Common myeloid progenitor, CD34-positive (primary cell): ENCODE results near the gene MANSC4.
A peak's percentile ranks its signal among the peaks of the same experiment; 100 is the strongest.

Source experiments
- CTCF ChIA-PET: fragments of 350-600 bp; sonication (Branson Sonifier 250); formaldehyde crosslinking; loops from one replicate; lab custom pipeline; 2021; ENCODE audit warnings: antibody characterized with exemption; lab: Charles Lee
- POLR2A ChIA-PET: fragments of 350-600 bp; sonication (Branson Sonifier 250); formaldehyde crosslinking; loops from one replicate; lab custom pipeline; 2021; ENCODE audit warnings: antibody characterized with exemption; lab: Charles Lee
- DNase-seq, 3 donors: peaks; one replicate each; pipeline versions ENCODE4 v3.0.0 to v3.0.0-alpha.2; 2013
- H3K27ac ChIP-seq, 2 experiments: 1 replicate in 1 of 2; 2 replicates in 1 of 2; pipeline ENCODE4 v1.7.0; 2013; ENCODE audit warnings: inconsistent platforms in 2 of 2, low read length in 2 of 2, mild to moderate bottlenecking in 2 of 2, low read depth in 1 of 2, moderate library complexity in 1 of 2; ENCODE audit not compliant: severe bottlenecking in 2 of 2, insufficient read depth in 1 of 2, poor library complexity in 1 of 2
- H3K27me3 ChIP-seq, 5 experiments: replicated peaks in 2 of 5; 1 replicate in 3 of 5; 2 replicates in 2 of 5; pipeline versions ENCODE4 v1.6.1 to v1.7.0; 2013; ENCODE audit warnings: low read length in 4 of 5, mild to moderate bottlenecking in 2 of 5, moderate library complexity in 2 of 5, inconsistent platforms in 1 of 5; ENCODE audit not compliant: insufficient read depth in 5 of 5, control insufficient read depth in 4 of 5
- H3K36me3 ChIP-seq, 4 experiments: 1 replicate in 2 of 4; 2 replicates in 2 of 4; pipeline versions ENCODE4 v1.6.1 to v1.7.0; 2013; ENCODE audit warnings: low read length in 3 of 4, control low read depth in 1 of 4, mild to moderate bottlenecking in 1 of 4; ENCODE audit not compliant: control insufficient read depth in 4 of 4, insufficient read depth in 4 of 4
- H3K4me1 ChIP-seq, 4 experiments: 1 replicate in 3 of 4; 2 replicates in 1 of 4; pipeline versions ENCODE4 v1.6.1 to v1.7.1; 2013; ENCODE audit warnings: low read length in 3 of 4, mild to moderate bottlenecking in 3 of 4, control low read depth in 1 of 4, inconsistent platforms in 1 of 4, moderate library complexity in 1 of 4; ENCODE audit not compliant: control insufficient read depth in 4 of 4, insufficient read depth in 4 of 4; ENCODE audit errors: control extremely low read depth in 1 of 4
- H3K4me3 ChIP-seq, 7 experiments: 1 replicate in 4 of 7; 2 replicates in 3 of 7; pipeline versions ENCODE4 v1.5.1 to v1.7.0; 2013; ENCODE audit warnings: mild to moderate bottlenecking in 7 of 7, low read length in 6 of 7, moderate library complexity in 6 of 7, inconsistent platforms in 2 of 7, low read depth in 2 of 7, control low read depth in 1 of 7; ENCODE audit not compliant: insufficient read depth in 4 of 7, control insufficient read depth in 1 of 7; ENCODE audit errors: extremely low read depth in 1 of 7
- H3K9me3 ChIP-seq, 5 experiments: 1 replicate in 4 of 5; 2 replicates in 1 of 5; pipeline versions ENCODE4 v1.6.1 to v1.7.1; 2013; ENCODE audit warnings: low read length in 4 of 5, mild to moderate bottlenecking in 2 of 5, inconsistent platforms in 1 of 5, low read depth in 1 of 5, moderate library complexity in 1 of 5; ENCODE audit not compliant: control insufficient read depth in 4 of 5, insufficient read depth in 2 of 5; ENCODE audit errors: control extremely low read depth in 1 of 5
- WGBS: methylation state at CpG from one replicate; pipeline ENCODE4 v1.1.5; 2013; ENCODE audit not compliant: insufficient coverage; 5-methylcytosine and 5-hydroxymethylcytosine counted together

Gene MANSC4

DNA sequence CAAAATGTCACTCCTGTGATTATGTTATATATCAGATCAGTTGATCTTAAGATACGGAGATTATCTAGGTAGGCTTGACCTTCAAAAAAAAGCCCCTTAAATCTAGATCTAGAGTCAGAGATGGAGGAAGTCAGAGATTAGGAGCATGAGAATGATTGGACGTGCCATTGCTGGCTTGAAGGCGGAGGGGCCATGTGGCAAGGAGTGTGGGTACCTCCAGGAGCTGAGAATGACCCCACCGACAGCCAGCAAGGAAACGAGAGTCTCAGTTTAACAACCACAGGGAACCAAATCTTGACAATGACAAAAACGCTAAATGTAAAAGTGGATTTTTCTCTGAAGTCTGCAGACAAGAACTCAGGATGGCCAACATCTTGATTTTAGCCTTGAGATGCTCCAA lies 32.5 kb upstream of the MANSC4 start:
- Histone ChIP-seq H3K4me3 (no peak overlapping the region), H3K27ac (no peak overlapping the region), H3K27me3 (no peaks in the 10 kb centered on the region), H3K9me3 (no peaks in the 10 kb centered on the region), H3K36me3 (no peaks in the 10 kb centered on the region), H3K4me1 (peaks cover 0 to 3% (median 2%) of the 10 kb centered on the region in 4 experiments)
- DNase-seq: no peak
- CTCF ChIA-PET: interaction anchor here (2.8 kb wide), 1 partner anchor 9 kb away, joined by 9 read pairs; no protein-coding TSS in a partner anchor
- POLR2A ChIA-PET: no interaction called here
- WGBS: 80% methylated on average over 5 of the region's 6 CpGs

DNA sequence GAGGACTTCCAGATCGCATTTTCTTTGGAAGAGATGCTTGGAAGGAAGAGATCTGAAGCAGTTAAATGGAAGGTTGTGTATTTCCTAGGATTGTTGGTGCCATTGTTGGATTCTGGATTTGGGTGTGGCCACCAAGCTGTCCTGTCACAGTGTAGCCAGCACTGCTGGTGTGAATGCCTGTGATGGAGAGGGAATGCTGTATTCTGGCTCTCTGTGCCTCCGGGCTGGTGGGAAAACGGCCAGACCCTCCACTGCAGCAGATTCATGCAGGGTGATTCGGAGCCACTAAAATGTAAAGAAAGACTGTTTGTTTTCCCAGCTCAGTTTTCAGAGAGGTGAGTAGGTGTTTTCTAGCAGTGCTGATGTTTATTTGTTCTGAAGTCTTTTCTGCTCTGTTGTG lies 30.7 kb upstream of the MANSC4 start:
- Histone ChIP-seq H3K36me3 (no peaks in the 10 kb centered on the region), H3K27ac (no peak overlapping the region), H3K4me3 (no peak overlapping the region), H3K4me1 (peaks cover 3 to 12% (median 9%) of the 10 kb centered on the region in 4 experiments), H3K9me3 (no peaks in the 10 kb centered on the region), H3K27me3 (no peaks in the 10 kb centered on the region)
- ChIA-PET POLR2A (no interaction called here), CTCF (interaction anchor here (0.8 to 2.8 kb wide), 2 partner anchors 11 to 88 kb away, joined by 4 to 9 read pairs; no protein-coding TSS in a partner anchor)
- no peak for DNase-seq
- WGBS: 94% methylated on average over 3 of the region's 4 CpGs

DNA sequence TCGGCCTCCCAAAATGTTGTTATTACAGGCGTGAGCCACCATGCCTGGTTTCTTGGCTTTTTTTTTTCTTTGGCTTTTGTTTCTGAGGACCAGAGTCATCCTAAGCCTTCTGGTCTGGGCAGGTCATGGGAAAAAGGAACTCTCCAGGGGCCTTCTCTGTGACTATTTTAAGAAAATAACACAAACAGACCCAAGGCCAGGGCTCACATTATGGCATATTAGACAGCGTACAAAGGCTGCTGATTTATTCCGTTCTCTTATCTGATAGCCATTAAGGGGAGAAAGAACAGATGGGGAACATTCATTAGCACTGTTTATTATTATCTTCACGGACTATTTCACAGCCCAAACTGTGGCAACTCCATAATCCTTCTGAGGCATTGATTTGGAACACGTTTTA lies 28.8 kb upstream of the MANSC4 start:
- Histone ChIP-seq H3K36me3 (no peaks in the 10 kb centered on the region), H3K4me3 (no peak overlapping the region), H3K27me3 (no peaks in the 10 kb centered on the region), H3K9me3 (no peaks in the 10 kb centered on the region), H3K27ac (no peak overlapping the region), H3K4me1 (peaks cover 5 to 17% (median 11%) of the 10 kb centered on the region in 4 experiments)
- ChIA-PET CTCF (no interaction called here), POLR2A (no interaction called here)
- 87% methylated on average over 3 of the region's 6 CpGs for WGBS
- no peak for DNase-seq

DNA sequence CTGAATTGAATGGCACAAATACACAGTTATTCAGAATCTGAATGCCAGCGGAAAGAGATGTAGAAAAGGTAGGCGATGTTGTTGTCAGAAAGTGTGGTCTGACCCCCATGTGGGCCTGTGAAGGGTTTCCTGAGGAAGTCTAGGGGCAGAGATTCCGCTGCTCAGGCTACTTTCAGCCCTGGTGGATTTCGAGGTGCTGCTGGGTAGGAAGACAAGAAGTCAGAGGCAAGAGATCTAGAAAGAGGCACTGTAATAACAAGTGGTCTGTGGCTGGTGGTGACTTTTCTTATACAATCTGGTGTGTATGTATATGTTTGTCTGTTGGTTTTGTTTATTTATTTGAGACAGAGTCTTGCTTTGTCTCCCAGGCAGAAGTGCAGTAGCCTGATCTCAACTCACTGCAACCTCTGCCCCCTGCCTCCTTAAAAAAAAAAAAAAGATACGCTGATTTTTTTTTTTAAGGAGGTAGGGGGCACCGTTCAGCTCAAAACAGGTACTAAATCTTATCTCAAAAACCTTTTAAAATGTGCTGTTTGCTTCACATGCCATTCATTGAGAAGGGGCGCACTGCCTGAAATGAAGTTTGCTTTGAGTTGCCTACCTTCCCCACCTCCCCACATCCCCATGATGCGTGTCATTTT lies 27.1 kb upstream of the MANSC4 start:
- peak; percentile 8 to 56 (median 53) for DNase-seq
- Histone ChIP-seq H3K9me3 (no peaks in the 10 kb centered on the region), H3K4me1 (peaks cover 5 to 23% (median 11%) of the 10 kb centered on the region in 4 experiments), H3K27ac (no peak overlapping the region), H3K27me3 (no peaks in the 10 kb centered on the region), H3K36me3 (no peaks in the 10 kb centered on the region), H3K4me3 (peak overlapping the region in 2 of 7 experiments; percentile 31 to 66)
- WGBS: 33% methylated on average over 3 of the region's 8 CpGs
- CTCF ChIA-PET: no interaction called here
- POLR2A ChIA-PET: no interaction called here

DNA sequence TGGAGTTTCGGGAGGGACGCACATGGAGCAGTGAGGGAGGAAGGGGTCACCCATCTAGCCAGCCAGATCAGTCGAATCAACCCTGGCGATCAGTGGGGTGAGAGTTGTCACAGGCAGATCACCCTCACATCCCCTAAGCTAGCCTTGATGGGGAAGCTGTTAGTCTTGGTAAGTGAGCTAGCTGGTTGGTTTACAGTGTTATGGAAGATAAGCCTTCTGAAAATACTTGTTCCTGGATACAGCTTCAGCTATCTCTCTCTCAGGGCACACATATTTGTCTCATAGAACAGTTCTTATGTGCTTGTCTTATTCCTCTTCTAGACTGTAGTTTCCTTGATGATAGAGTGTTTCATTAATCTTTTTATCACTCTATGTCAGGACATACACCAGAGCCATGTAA lies 26.2 kb upstream of the MANSC4 start:
- DNase-seq: no peak
- Histone ChIP-seq H3K36me3 (peaks cover 0 to 4% (median 0%) of the 10 kb centered on the region in 4 experiments), H3K4me3 (no peak overlapping the region), H3K27me3 (no peaks in the 10 kb centered on the region), H3K9me3 (no peaks in the 10 kb centered on the region), H3K27ac (no peak overlapping the region), H3K4me1 (peaks cover 5 to 23% (median 11%) of the 10 kb centered on the region in 4 experiments)
- no CpG with 5 or more reads among the region's 4 CpGs for WGBS
- POLR2A ChIA-PET: no interaction called here
- CTCF ChIA-PET: interaction anchor here (0.7 to 2.1 kb wide), 3 partner anchors 13 to 15 kb away, joined by 3 to 6 read pairs (median 3); no protein-coding TSS in a partner anchor

DNA sequence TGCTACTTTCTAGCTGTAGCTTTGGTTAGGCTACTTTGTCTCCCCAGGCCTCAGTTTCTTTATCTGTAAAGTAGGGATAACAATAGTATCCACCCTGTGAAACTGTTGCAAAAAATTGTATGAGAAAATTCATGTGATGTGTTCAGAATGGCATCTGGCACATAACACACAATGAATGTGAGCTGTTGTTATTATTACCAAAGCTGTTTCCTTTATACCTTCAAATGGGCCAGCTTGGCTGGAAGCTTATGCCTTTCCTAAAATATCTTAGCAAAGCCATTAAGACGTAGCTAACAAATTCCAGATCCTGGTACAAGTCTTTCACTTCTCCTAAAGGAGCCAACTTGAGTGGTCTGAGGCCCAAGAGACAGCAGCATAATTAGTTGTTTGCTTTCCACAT lies 25.2 kb upstream of the MANSC4 start:
- 0% methylated on average over 1 of the region's 1 CpG for WGBS
- ChIA-PET CTCF (interaction anchor here (1.5 to 2.1 kb wide), 2 partner anchors 12 to 15 kb away, joined by 3 to 6 read pairs; no protein-coding TSS in a partner anchor), POLR2A (no interaction called here)
- no peak overlapping the region for H3K4me3 ChIP-seq
- H3K4me1 ChIP-seq: peaks cover 5 to 23% (median 11%) of the 10 kb centered on the region in 4 experiments
- H3K27me3 ChIP-seq: no peaks in the 10 kb centered on the region
- no peak overlapping the region for H3K27ac ChIP-seq
- no peaks in the 10 kb centered on the region for H3K9me3 ChIP-seq
- no peak for DNase-seq
- H3K36me3 ChIP-seq: peaks cover 0 to 10% (median 0%) of the 10 kb centered on the region in 4 experiments

DNA sequence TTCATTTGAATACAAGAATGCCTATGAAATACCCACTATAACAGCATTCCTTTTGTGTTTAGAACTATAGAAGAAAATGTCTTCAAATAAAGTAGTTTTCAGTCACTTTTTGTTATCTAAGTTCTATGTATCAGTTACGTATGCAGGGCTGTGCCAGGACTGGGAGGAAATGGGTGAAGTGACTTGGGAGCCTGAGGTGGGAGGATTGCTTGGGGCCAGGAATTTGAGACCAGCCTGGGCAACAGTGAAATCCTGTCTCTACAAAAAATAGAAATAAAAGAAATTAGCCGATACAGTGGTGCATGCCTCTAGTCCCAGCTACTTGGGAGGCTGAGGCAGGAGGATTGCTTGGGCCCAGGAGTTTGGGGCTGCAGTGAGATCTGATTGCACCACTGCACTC lies 22.9 kb upstream of the MANSC4 start:
- H3K9me3 ChIP-seq: no peaks in the 10 kb centered on the region
- H3K27me3 ChIP-seq: no peaks in the 10 kb centered on the region
- no peak overlapping the region for H3K27ac ChIP-seq
- ChIA-PET POLR2A (interaction anchor here (0.6 kb wide), 1 partner anchor 32 kb away, joined by 3 read pairs; no protein-coding TSS in a partner anchor), CTCF (interaction anchor here (0.7 kb wide), 1 partner anchor 70 kb away, joined by 3 read pairs; no protein-coding TSS in a partner anchor)
- peaks cover 5 to 27% (median 11%) of the 10 kb centered on the region in 4 experiments for H3K36me3 ChIP-seq
- no peak overlapping the region for H3K4me3 ChIP-seq
- no peak for DNase-seq
- H3K4me1 ChIP-seq: peaks cover 5 to 23% (median 11%) of the 10 kb centered on the region in 4 experiments
- WGBS: 93% methylated on average over 2 of the region's 2 CpGs
